K562 (cell line): ENCODE results near the gene CCDC27. TPM values are rescaled to one million over a fixed set of nuclear protein-coding genes. Genes with fewer than 3 reads are reported as not detected.

Experiments used
- HINFP ChIP-seq: fragments of 450-650 bp; conservative IDR thresholded peaks from 2 replicates; pipeline ENCODE4 v1.6.1; 2016; ENCODE audit warnings: missing genetic modification characterization, low read depth, mild to moderate bottlenecking, control low read depth, missing compliant biosample characterization
- POLR2H ChIP-seq: IDR thresholded peaks from 2 replicates; pipeline ENCODE4 v1.6.1; 2016; ENCODE audit warnings: missing genetic modification characterization, low read depth, mild to moderate bottlenecking, control low read depth, missing compliant biosample characterization, moderate library complexity
- PRDM10 ChIP-seq: fragments of 450-650 bp; IDR thresholded peaks from 2 replicates; pipeline ENCODE4 v1.6.1; 2018; ENCODE audit not compliant: partially characterized antibody
- RREB1 ChIP-seq: fragments of 250-450 bp; sonication (Bioruptor Pico); IDR thresholded peaks from 2 replicates; pipeline ENCODE4 v1.4.0; 2020
- TSC22D4 ChIP-seq: fragments of 450-650 bp; IDR thresholded peaks from 2 replicates; pipeline ENCODE4 v1.6.1; 2016; ENCODE audit warnings: missing genetic modification characterization, missing biosample characterization, control low read depth
- polyA plus RNA-seq, 8 experiments: library from polyadenylated mRNA; depleted of rRNA in 4 of 8; stranded (reverse) in 5 of 8; unstranded in 3 of 8; fragments of >200 nt; fragmentation: Nextera tagmentation in 2 of 8; fragmentation: Illumina TruSeq in 1 of 8; extraction: Ambion mirVana in 2 of 8; extraction: Trizol in 1 of 8; gene quantifications; 2 replicates each; pipeline versions ENCODE4 v1.2.1 to v1.2.3, GENCODE V29; 2011 to 2014; ENCODE audit warnings: inconsistent platforms in 1 of 8, missing spikeins in 1 of 8
- total RNA-seq, 7 experiments: library from RNA; depleted of rRNA in 6 of 7; stranded (reverse); fragments of >200 nt in 6 of 7; fragmentation: Illumina TruSeq in 2 of 7; extraction: Trizol in 2 of 7; gene quantifications; 2 replicates each; pipeline versions ENCODE4 v1.2.1 to v1.2.3, GENCODE V29; 2011 to 2021; ENCODE audit warnings: low replicate concordance in 1 of 7

Gene CCDC27
- total and polyA plus RNA-seq, 9 of the 15 experiments (the other 6 are each of a cell fraction or from before 2014, with no cell fraction given), result 0.01 to 0.04 TPM; not detected in 7

- TF ChIP-seq HINFP (tag) (no peak), POLR2H (no peak), PRDM10 (no peak), TSC22D4 (tag) (no peak), RREB1 (CRISPR knock-in tag) (no peak)
Measured at GRCh38 chr1:3799976-3800685, 47.9 kb downstream of the CCDC27 start (continued).
